IMR-90 (cell line): ENCODE measurements around the gene TMEM163. TPM values are rescaled to one million over a fixed set of nuclear protein-coding genes. Genes with fewer than 3 reads are reported as not detected.

Source experiments
- ATAC-seq: fragments of 200-7000 bp; cut with Tn5 transposase; 2 replicates; pipeline ENCODE4 v1.9.1; 2020; ENCODE audit warnings: low read depth, mild to moderate bottlenecking, moderate library complexity
- BruUV-seq: library from RNA; stranded (reverse); fragments of 400-500 nt; replicated peaks from 2 replicates; lab custom pipeline; 2021; lab: Mats Ljungman, UMichigan
- CTCF ChIA-PET: fragments of 300-600 bp; formaldehyde crosslinking; extraction: SDS; loops from one replicate; lab custom pipeline; 2021; ENCODE audit warnings: antibody characterized with exemption; lab: Yijun Ruan, JAX
- POLR2A ChIA-PET: fragments of 300-600 bp; sonication (Branson Sonifier 250); formaldehyde crosslinking; loops from one replicate; lab custom pipeline; 2022; ENCODE audit warnings: antibody characterized with exemption; ENCODE audit not compliant: unreplicated experiment; lab: Charles Lee
- DNase-seq: peaks from one replicate; pipeline ENCODE4 v3.0.0; 2013
- H2AFZ ChIP-seq: replicated peaks from 2 replicates; pipeline ENCODE3; 2013; ENCODE audit warnings: low read length, mild to moderate bottlenecking; ENCODE audit not compliant: poor library complexity
- H2AK5ac ChIP-seq: 2 replicates; pipeline ENCODE4 v1.6.1; 2013; ENCODE audit warnings: low read depth, low read length, inconsistent platforms
- H2AK9ac ChIP-seq: replicated peaks from 2 replicates; pipeline ENCODE3; 2013; ENCODE audit warnings: mild to moderate bottlenecking, low read depth, low read length, moderate library complexity; ENCODE audit not compliant: poor library complexity
- H2BK120ac ChIP-seq: 2 replicates; pipeline ENCODE4 v1.6.1; 2013; ENCODE audit warnings: low read depth, low read length, inconsistent platforms
- H2BK15ac ChIP-seq: 3 replicates; pipeline ENCODE4 v1.6.1; 2013; ENCODE audit warnings: low read depth, low read length, inconsistent platforms
- H2BK20ac ChIP-seq: 2 replicates; pipeline ENCODE4 v1.6.1; 2013; ENCODE audit warnings: low read depth, mild to moderate bottlenecking, inconsistent platforms, low read length, moderate library complexity
- H2BK5ac ChIP-seq: 2 replicates; pipeline ENCODE4 v1.6.1; 2013; ENCODE audit warnings: mild to moderate bottlenecking, low read depth, low read length, inconsistent platforms; ENCODE audit not compliant: poor library complexity, severe bottlenecking
- H3K14ac ChIP-seq: replicated peaks from 2 replicates; pipeline ENCODE4 v1.6.1; 2013; ENCODE audit warnings: low read depth, low read length, inconsistent platforms
- H3K18ac ChIP-seq: 2 replicates; pipeline ENCODE4 v1.6.1; 2013; ENCODE audit warnings: low read depth, low read length, control low read depth
- H3K23ac ChIP-seq: 2 replicates; pipeline ENCODE4 v1.6.1; 2013; ENCODE audit warnings: low read depth, low read length, inconsistent platforms
- H3K27ac ChIP-seq: 2 replicates; pipeline ENCODE4 v1.5.1; 2013; ENCODE audit warnings: mild to moderate bottlenecking, control low read depth, low read length; ENCODE audit not compliant: insufficient read depth
- H3K27me3 ChIP-seq: 2 replicates; pipeline ENCODE4 v1.6.1; 2013; ENCODE audit warnings: low read length; ENCODE audit not compliant: control insufficient read depth, insufficient read depth
- H3K36me3 ChIP-seq: 2 replicates; pipeline ENCODE4 v1.6.1; 2013; ENCODE audit warnings: low read length, mixed read lengths; ENCODE audit not compliant: control insufficient read depth, insufficient read depth
- H3K4ac ChIP-seq: 2 replicates; pipeline ENCODE4 v1.6.1; 2013; ENCODE audit warnings: low read depth, low read length, inconsistent platforms
- H3K4me1 ChIP-seq: 2 replicates; pipeline ENCODE4 v1.6.1; 2013; ENCODE audit warnings: low read length, mixed read lengths; ENCODE audit not compliant: control insufficient read depth, insufficient read depth
- H3K4me2 ChIP-seq: 2 replicates; pipeline ENCODE4 v1.6.1; 2013; ENCODE audit warnings: low read depth, mild to moderate bottlenecking, control low read depth, low read length, moderate library complexity
- H3K4me3 ChIP-seq: 2 replicates; pipeline ENCODE4 v1.5.1; 2013; ENCODE audit warnings: low read depth, mild to moderate bottlenecking, control low read depth, low read length, moderate library complexity; ENCODE audit not compliant: insufficient read depth
- H3K56ac ChIP-seq: 2 replicates; pipeline ENCODE4 v1.6.1; 2013; ENCODE audit warnings: low read length, inconsistent platforms; ENCODE audit not compliant: insufficient read depth; ENCODE audit errors: extremely low read depth
- H3K79me1 ChIP-seq, 2 experiments: 2 replicates each; pipeline ENCODE4 v1.6.1; 2013; ENCODE audit warnings: low read length in 2 of 2, inconsistent platforms in 1 of 2, low read depth in 1 of 2
- H3K9ac ChIP-seq: 2 replicates; pipeline ENCODE4 v1.6.1; 2013; ENCODE audit warnings: low read depth, low read length, control low read depth
- H3K9me1 ChIP-seq: 2 replicates; pipeline ENCODE4 v1.6.1; 2013; ENCODE audit warnings: low read length, inconsistent platforms; ENCODE audit not compliant: insufficient read depth
- H3K9me3 ChIP-seq: 2 replicates; pipeline ENCODE4 v1.6.1; 2013; ENCODE audit warnings: low read length; ENCODE audit not compliant: control insufficient read depth, insufficient read depth
- H4K20me1 ChIP-seq: 2 replicates; pipeline ENCODE4 v1.6.1; 2013; ENCODE audit warnings: low read length, inconsistent platforms; ENCODE audit not compliant: insufficient read depth
- H4K5ac ChIP-seq: 2 replicates; pipeline ENCODE4 v1.6.1; 2013; ENCODE audit warnings: mild to moderate bottlenecking, low read depth, low read length, control low read depth
- H4K8ac ChIP-seq, 2 experiments: 2 replicates each; pipeline ENCODE4 v1.6.1; 2013; ENCODE audit warnings: low read depth in 2 of 2, low read length in 2 of 2, control low read depth in 1 of 2, inconsistent platforms in 1 of 2
- H4K91ac ChIP-seq: 2 replicates; pipeline ENCODE4 v1.6.1; 2013; ENCODE audit warnings: low read depth, low read length, inconsistent platforms; ENCODE audit not compliant: insufficient read depth
- BHLHE40 ChIP-seq: fragments of 150-350 bp; IDR thresholded peaks from 2 replicates; pipeline ENCODE4 v1.6.1; 2016; ENCODE audit warnings: mild to moderate bottlenecking, low read depth, low read length
- CEBPB ChIP-seq: IDR thresholded peaks from 2 replicates; pipeline ENCODE4 v1.6.1; 2012; ENCODE audit warnings: low read depth, low read length, improper control_type of control experiment
- CHD1 ChIP-seq: IDR thresholded peaks from 2 replicates; pipeline ENCODE4 v1.6.1; 2012; ENCODE audit warnings: low read depth, low read length, improper control_type of control experiment
- CTCF ChIP-seq: conservative IDR thresholded peaks from 2 replicates; pipeline ENCODE4 v1.5.1; 2012; ENCODE audit warnings: mild to moderate bottlenecking, low read depth, low read length, improper control_type of control experiment
- FOS ChIP-seq: fragments of 150-350 bp; IDR thresholded peaks from 2 replicates; pipeline ENCODE4 v1.6.1; 2016; ENCODE audit warnings: low read depth, low read length
- MAFK ChIP-seq: IDR thresholded peaks from 2 replicates; pipeline ENCODE4 v1.6.1; 2012; ENCODE audit warnings: low read depth, low read length, improper control_type of control experiment
- MAZ ChIP-seq: IDR thresholded peaks from 2 replicates; pipeline ENCODE4 v1.6.1; 2012; ENCODE audit warnings: low read depth, mild to moderate bottlenecking, low read length, improper control_type of control experiment, moderate library complexity, borderline replicate concordance
- MXI1 ChIP-seq: IDR thresholded peaks from 2 replicates; pipeline ENCODE4 v1.6.1; 2012; ENCODE audit warnings: low read depth, mild to moderate bottlenecking, low read length, moderate library complexity, borderline replicate concordance
- NFE2L2 ChIP-seq: fragments of 150-350 bp; IDR thresholded peaks from 2 replicates; pipeline ENCODE4 v1.6.1; 2016; ENCODE audit warnings: low read depth, mild to moderate bottlenecking, low read length
- POLR2A ChIP-seq: IDR thresholded peaks from 2 replicates; pipeline ENCODE4 v1.6.1; 2012; ENCODE audit warnings: mild to moderate bottlenecking, low read depth, low read length
- RAD21 ChIP-seq: IDR thresholded peaks from 2 replicates; pipeline ENCODE4 v1.6.1; 2012; ENCODE audit warnings: low read length, improper control_type of control experiment
- RCOR1 ChIP-seq: IDR thresholded peaks from 2 replicates; pipeline ENCODE4 v1.6.1; 2012; ENCODE audit warnings: mild to moderate bottlenecking, low read length, improper control_type of control experiment; ENCODE audit not compliant: insufficient replicate concordance
- SMC3 ChIP-seq: fragments of 150-350 bp; IDR thresholded peaks from 2 replicates; pipeline ENCODE4 v1.6.1; 2016; ENCODE audit warnings: low read depth, mild to moderate bottlenecking, antibody characterized with exemption, low read length, moderate library complexity
- WGBS, 2 experiments: methylation state at CpG; one replicate each; pipeline versions ENCODE4 v1.1.5 to v1.1.7; 2013; ENCODE audit warnings: missing lambda C conversion rate in 2 of 2; ENCODE audit not compliant: insufficient read length in 1 of 2; ENCODE audit errors: extremely low coverage in 2 of 2; 5-methylcytosine and 5-hydroxymethylcytosine counted together
- dilution Hi-C: fragments of 300-500 bp; cut with HindIII; formaldehyde crosslinking; loops from one replicate; pipeline ENCODE4 v1.14.3; 2018; ENCODE audit warnings: low sequenced_read_pairs; ENCODE audit not compliant: unreplicated experiment
- in situ Hi-C: fragments of 300-500 bp; cut with MboI; formaldehyde crosslinking; loops from 3 replicates; pipeline ENCODE4 v1.14.3; 2019; ENCODE audit warnings: low sequenced_read_pairs, inconsistent platforms, mixed read lengths
- intact Hi-C: fragments of 100-400 bp; cut with micrococcal nuclease; formaldehyde crosslinking; loops from 2 replicates; pipeline ENCODE4 v1.10.0; 2022
- polyA plus RNA-seq, 3 experiments: library from polyadenylated mRNA; depleted of rRNA; stranded (reverse); fragments of >200 nt; gene quantifications; 2 replicates each; pipeline ENCODE4 v1.2.3, GENCODE V29; 2012; ENCODE audit warnings: low replicate concordance in 1 of 3
- total RNA-seq: library from RNA; depleted of rRNA; stranded (reverse); fragments of >200 nt; gene quantifications from 2 replicates; pipeline ENCODE4 v1.2.3, GENCODE V29; 2012
- TF ChIP-seq, protein P1 (sequence below): fragments of 150-350 bp; IDR thresholded peaks from 2 replicates; pipeline ENCODE4 v1.6.1; 2016; ENCODE audit warnings: low read depth, mild to moderate bottlenecking, low read length, moderate library complexity, borderline replicate concordance
- TF ChIP-seq, protein P2 (sequence below): fragments of 150-350 bp; IDR thresholded peaks from 2 replicates; pipeline ENCODE4 v1.6.1; 2017; ENCODE audit warnings: mild to moderate bottlenecking, antibody characterized with exemption, low read length, low read depth

Gene TMEM163
- total and polyA plus RNA-seq, 2 of the 4 experiments (the other 2 are of a cell fraction): not detected

- no peaks in the 10 kb centered on the region for H3K9me3 ChIP-seq
- H3K4me3 ChIP-seq: no peak overlapping the region
- H3K36me3 ChIP-seq: peaks cover 11% of the 10 kb centered on the region
- no CpG with 5 or more reads among the region's 3 CpGs for WGBS, 2 experiments
- DNase-seq: peak; percentile 88
- peak overlapping the region; percentile 34; the same call in 1 of the 2 replicates for H3K18ac ChIP-seq
- peak overlapping the region; percentile 43; the same call in 1 of the 2 replicates for H4K5ac ChIP-seq
- H2BK5ac ChIP-seq: peak overlapping the region; percentile 93
- no peak overlapping the region; the same call in 1 of the 2 replicates for H3K14ac ChIP-seq
- peaks cover 18 to 76% of the 10 kb centered on the region in 2 experiments for H3K79me1 ChIP-seq
- POLR2A ChIA-PET: no interaction called here
- H3K4ac ChIP-seq: peak overlapping the region; percentile 84; the same call in 1 of the 2 replicates
- CTCF ChIA-PET: interaction anchor here (0.6 kb wide), 1 partner anchor 30 kb away, joined by 3 read pairs; no protein-coding TSS in a partner anchor
- peak overlapping the region; percentile 36; the same call in 1 of the 2 replicates for H3K4me2 ChIP-seq
- H2BK20ac ChIP-seq: peak overlapping the region; percentile 72
- H3K27me3 ChIP-seq: no peaks in the 10 kb centered on the region
- in situ Hi-C loops (loop anchor here (25.0 kb wide), 1 partner anchor 521 kb away; no protein-coding TSS in a partner anchor), dilution Hi-C loops (no loop called here), intact Hi-C loops (loop anchor here (2.0 kb wide), 1 partner anchor 32 kb away; no protein-coding TSS in a partner anchor)
- peak overlapping the region in 1 of 2 experiments; percentile 65; a peak in 2 of 4 replicates for H4K8ac ChIP-seq
- H4K91ac ChIP-seq: peak overlapping the region; percentile 74; the same call in 1 of the 2 replicates
- H2AFZ ChIP-seq: no peak overlapping the region
- H3K9ac ChIP-seq: no peak overlapping the region
- H3K9me1 ChIP-seq: peaks cover 40% of the 10 kb centered on the region
- H3K4me1 ChIP-seq: peaks cover 53% of the 10 kb centered on the region
- H2BK120ac ChIP-seq: peak overlapping the region; percentile 89
- peak overlapping the region; percentile 90; the same call in 2 of the 3 replicates for H2BK15ac ChIP-seq
- H4K20me1 ChIP-seq: peaks cover 6% of the 10 kb centered on the region; the same call in 1 of the 2 replicates
- no peak overlapping the region for H2AK5ac ChIP-seq
- H3K56ac ChIP-seq: peak overlapping the region; percentile 81
- ATAC-seq: peak; percentile 35
- no TSS peak for BruUV-seq
- no peak overlapping the region for H2AK9ac ChIP-seq
- H3K27ac ChIP-seq: peak overlapping the region; percentile 90
- peak overlapping the region; percentile 89 for H3K23ac ChIP-seq
- TF ChIP-seq RCOR1: no peak
- no peak for TF ChIP-seq CHD1
- TF ChIP-seq, protein P1, sequence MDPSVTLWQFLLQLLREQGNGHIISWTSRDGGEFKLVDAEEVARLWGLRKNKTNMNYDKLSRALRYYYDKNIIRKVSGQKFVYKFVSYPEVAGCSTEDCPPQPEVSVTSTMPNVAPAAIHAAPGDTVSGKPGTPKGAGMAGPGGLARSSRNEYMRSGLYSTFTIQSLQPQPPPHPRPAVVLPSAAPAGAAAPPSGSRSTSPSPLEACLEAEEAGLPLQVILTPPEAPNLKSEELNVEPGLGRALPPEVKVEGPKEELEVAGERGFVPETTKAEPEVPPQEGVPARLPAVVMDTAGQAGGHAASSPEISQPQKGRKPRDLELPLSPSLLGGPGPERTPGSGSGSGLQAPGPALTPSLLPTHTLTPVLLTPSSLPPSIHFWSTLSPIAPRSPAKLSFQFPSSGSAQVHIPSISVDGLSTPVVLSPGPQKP: no peak
- TF ChIP-seq, protein P2, sequence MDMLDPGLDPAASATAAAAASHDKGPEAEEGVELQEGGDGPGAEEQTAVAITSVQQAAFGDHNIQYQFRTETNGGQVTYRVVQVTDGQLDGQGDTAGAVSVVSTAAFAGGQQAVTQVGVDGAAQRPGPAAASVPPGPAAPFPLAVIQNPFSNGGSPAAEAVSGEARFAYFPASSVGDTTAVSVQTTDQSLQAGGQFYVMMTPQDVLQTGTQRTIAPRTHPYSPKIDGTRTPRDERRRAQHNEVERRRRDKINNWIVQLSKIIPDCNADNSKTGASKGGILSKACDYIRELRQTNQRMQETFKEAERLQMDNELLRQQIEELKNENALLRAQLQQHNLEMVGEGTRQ: no peak
- TF ChIP-seq MXI1: no peak
- no peak for TF ChIP-seq RAD21
- peak; percentile 48 for TF ChIP-seq BHLHE40
- peak; percentile 63; the same call in 1 of the 2 replicates for TF ChIP-seq CEBPB
- TF ChIP-seq SMC3: no peak
- TF ChIP-seq CTCF: no peak
- TF ChIP-seq FOS: peak; percentile 84
- no peak for TF ChIP-seq NFE2L2
- TF ChIP-seq MAFK: no peak
- TF ChIP-seq POLR2A: no peak
- TF ChIP-seq MAZ: no peak
These were observed 310.0 kb downstream of the TMEM163 start for GRCh38 chr2:134408791-134409190.
